ENCODE results near the gene MACROD2. TPM values are rescaled to one million over a fixed set of nuclear protein-coding genes. Genes with fewer than 3 reads are reported as not detected.

MACROD2 gene
- total RNA-seq, 1 experiment from 2014 or later: 1.6 TPM

GRCh38 chr20:15759594-15759993 is 1764.3 kb downstream of the MACROD2 start:
- no peak overlapping the region for H2AFZ ChIP-seq (ENCODE audit: low read length)
- no peak overlapping the region for H3K56ac ChIP-seq (ENCODE audit: insufficient read length, low read depth, low read length)
- H4K20me1 ChIP-seq (ENCODE audit: control insufficient read depth, insufficient read depth, insufficient read length): no peaks in the 10 kb centered on the region
- no peak overlapping the region for H2BK20ac ChIP-seq (ENCODE audit: low read depth, low read length, poor library complexity, severe bottlenecking)
- peaks cover 0 to 6% (median 1%) of the 10 kb centered on the region in 3 experiments; a peak in 2 of 7 replicates for H3K36me3 Mint-ChIP-seq (ENCODE audit: insufficient read depth in 1 of 3, low read depth in 3 of 3)
- no peak overlapping the region for H3K14ac ChIP-seq (ENCODE audit: insufficient read depth, low read length)
- H3K4me2 ChIP-seq (ENCODE audit: insufficient read depth, insufficient read length, low read length): no peak overlapping the region
- no peak overlapping the region for H4K91ac ChIP-seq (ENCODE audit: insufficient read length, low read depth, low read length)
- no peaks in the 10 kb centered on the region for H3K27me3 ChIP-seq (ENCODE audit: insufficient read depth, low read length)
- H3K27ac ChIP-seq (ENCODE audit: insufficient read length, low read depth, low read length): no peak overlapping the region
- H4K5ac ChIP-seq (ENCODE audit: insufficient read length, low read depth, low read length): no peak overlapping the region
- no peak overlapping the region for H2BK15ac ChIP-seq (ENCODE audit: low read depth, low read length)
- H3K79me1 ChIP-seq (ENCODE audit: insufficient read depth, low read depth, low read length, poor library complexity, severe bottlenecking): no peaks in the 10 kb centered on the region
- no peak overlapping the region for H3K27ac Mint-ChIP-seq
- H3K9ac ChIP-seq (ENCODE audit: extremely low read depth, insufficient read length, low read length): no peak overlapping the region
- no peaks in the 10 kb centered on the region; the same call in 1 of the 2 replicates for H3K4me1 ChIP-seq (ENCODE audit: insufficient read depth, low read length)
- H2BK120ac ChIP-seq (ENCODE audit: low read depth, low read length, poor library complexity, severe bottlenecking): no peak overlapping the region
- no peaks in the 10 kb centered on the region for H3K79me2 ChIP-seq (ENCODE audit: insufficient read depth, low read length)
- peaks cover 0 to 4% of the 10 kb centered on the region in 2 experiments; a peak in 1 of 5 replicates for H3K9me3 Mint-ChIP-seq
- no peaks in the 10 kb centered on the region for H3K23me2 ChIP-seq (ENCODE audit: insufficient read length, low read depth, low read length, poor library complexity, severe bottlenecking)
- no peak overlapping the region for H3K23ac ChIP-seq (ENCODE audit: insufficient read length, low read depth, low read length)
- no peak overlapping the region for H2BK5ac ChIP-seq (ENCODE audit: insufficient read length, low read length)
- no peak overlapping the region for H3K4me3 Mint-ChIP-seq
- no peak overlapping the region for H3K18ac ChIP-seq (ENCODE audit: insufficient read length, low read depth, low read length)
- DNase-seq: no peak
- no peaks in the 10 kb centered on the region for H3K9me3 ChIP-seq (ENCODE audit: control insufficient read depth, low read depth, low read length)
- H3K27me3 Mint-ChIP-seq (ENCODE audit: low read depth): peaks cover 1% of the 10 kb centered on the region; the same call in 1 of the 2 replicates
- no peak overlapping the region for H3K4ac ChIP-seq (ENCODE audit: low read depth, low read length)
- TF ChIP-seq, protein P1, sequence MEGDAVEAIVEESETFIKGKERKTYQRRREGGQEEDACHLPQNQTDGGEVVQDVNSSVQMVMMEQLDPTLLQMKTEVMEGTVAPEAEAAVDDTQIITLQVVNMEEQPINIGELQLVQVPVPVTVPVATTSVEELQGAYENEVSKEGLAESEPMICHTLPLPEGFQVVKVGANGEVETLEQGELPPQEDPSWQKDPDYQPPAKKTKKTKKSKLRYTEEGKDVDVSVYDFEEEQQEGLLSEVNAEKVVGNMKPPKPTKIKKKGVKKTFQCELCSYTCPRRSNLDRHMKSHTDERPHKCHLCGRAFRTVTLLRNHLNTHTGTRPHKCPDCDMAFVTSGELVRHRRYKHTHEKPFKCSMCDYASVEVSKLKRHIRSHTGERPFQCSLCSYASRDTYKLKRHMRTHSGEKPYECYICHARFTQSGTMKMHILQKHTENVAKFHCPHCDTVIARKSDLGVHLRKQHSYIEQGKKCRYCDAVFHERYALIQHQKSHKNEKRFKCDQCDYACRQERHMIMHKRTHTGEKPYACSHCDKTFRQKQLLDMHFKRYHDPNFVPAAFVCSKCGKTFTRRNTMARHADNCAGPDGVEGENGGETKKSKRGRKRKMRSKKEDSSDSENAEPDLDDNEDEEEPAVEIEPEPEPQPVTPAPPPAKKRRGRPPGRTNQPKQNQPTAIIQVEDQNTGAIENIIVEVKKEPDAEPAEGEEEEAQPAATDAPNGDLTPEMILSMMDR (conservative IDR thresholded peaks at IDR 0.05): no peak
- peaks cover 12% of the 10 kb centered on the region in 2 experiments for H3K4me1 Mint-ChIP-seq
- no peak overlapping the region for H4K8ac ChIP-seq (replicated peaks; ENCODE audit: insufficient read length, low read depth, low read length)
- H3T11ph ChIP-seq (ENCODE audit: low read length): no peak overlapping the region
- no peak overlapping the region for H2BK12ac ChIP-seq (ENCODE audit: insufficient read length, low read depth, low read length)
- H2AK5ac ChIP-seq (ENCODE audit: insufficient read length, low read length): no peak overlapping the region
- WGBS (ENCODE audit: extremely low coverage, insufficient read length, low lambda C conversion rate): no CpG with 5 or more reads among the region's 6 CpGs

Measured in H9 (cell line).